Measurements from ENCODE around the gene CNTRL.
"Not testable (repeated sequence)": the region's sequence is repeated elsewhere in the genome, so short reads cannot be mapped to it uniquely, and the experiment has no call there.

CNTRL gene

GRCh38 chr9:121123816-121124535 is 49.2 kb downstream of the CNTRL start:
- TF ChIP-seq CTCF (IDR thresholded peaks at IDR 0.05; ENCODE audit: control insufficient read depth, insufficient read depth, low read depth, low read length, missing control alignments) = no peak
- DNase-seq (ENCODE audit: low read depth) = no peak
- no peak overlapping the region for H3K4me3 ChIP-seq (ENCODE audit: control insufficient read depth, low read depth, low read length)

- no peak overlapping the region for H3K4me3 ChIP-seq (ENCODE audit: control insufficient read depth, low read depth, low read length)
These were observed 50.8 kb downstream of the CNTRL start for GRCh38 chr9:121125590-121125989.

GRCh38 chr9:121129384-121129783 is 54.6 kb downstream of the CNTRL start:
- not testable (repeated sequence) for H3K4me3 ChIP-seq (ENCODE audit: control insufficient read depth, low read depth, low read length); DNase-seq (ENCODE audit: low read depth)

More at GRCh38 chr9:121125590-121125989, 50.8 kb downstream of the CNTRL start:
- DNase-seq (ENCODE audit: low read depth) = no peak
- TF ChIP-seq CTCF (IDR thresholded peaks at IDR 0.05; ENCODE audit: control insufficient read depth, insufficient read depth, low read depth, low read length, missing control alignments) = no peak

GRCh38 chr9:121133104-121133816 is 58.5 kb downstream of the CNTRL start:
- DNase-seq (ENCODE audit: low read depth) = no peak

GRCh38 chr9:121135642-121136041 is 60.9 kb downstream of the CNTRL start:
- no peak for TF ChIP-seq CTCF (IDR thresholded peaks at IDR 0.05; ENCODE audit: control insufficient read depth, insufficient read depth, low read depth, low read length, missing control alignments)
- H3K4me3 ChIP-seq (ENCODE audit: control insufficient read depth, low read depth, low read length) = no peak overlapping the region
- no peak for DNase-seq (ENCODE audit: low read depth)

More at GRCh38 chr9:121133104-121133816, 58.5 kb downstream of the CNTRL start:
- TF ChIP-seq CTCF (IDR thresholded peaks at IDR 0.05; ENCODE audit: control insufficient read depth, insufficient read depth, low read depth, low read length, missing control alignments) = no peak
- no peak overlapping the region for H3K4me3 ChIP-seq (ENCODE audit: control insufficient read depth, low read depth, low read length)

- DNase-seq (ENCODE audit: low read depth) = no peak
- TF ChIP-seq CTCF (IDR thresholded peaks at IDR 0.05; ENCODE audit: control insufficient read depth, insufficient read depth, low read depth, low read length, missing control alignments) = no peak
- H3K4me3 ChIP-seq (ENCODE audit: control insufficient read depth, low read depth, low read length) = no peak overlapping the region
These were observed 63.8 kb downstream of the CNTRL start for GRCh38 chr9:121138561-121138960.

GRCh38 chr9:121138973-121139372 is 64.2 kb downstream of the CNTRL start:
- peak; percentile 31 for DNase-seq (ENCODE audit: low read depth)
- H3K4me3 ChIP-seq (ENCODE audit: control insufficient read depth, low read depth, low read length) = no peak overlapping the region

More at GRCh38 chr9:121138973-121139372, 64.2 kb downstream of the CNTRL start:
- TF ChIP-seq CTCF (IDR thresholded peaks at IDR 0.05; ENCODE audit: control insufficient read depth, insufficient read depth, low read depth, low read length, missing control alignments) = no peak

Data from AG09309 (cell line).